Measurements from ENCODE around the gene SPRYD4.

- TF ChIP-seq POLR2AphosphoS5 (IDR thresholded peaks at IDR 0.05) (no peak), CTCF (IDR thresholded peaks at IDR 0.05) (no peak), EP300 (IDR thresholded peaks at IDR 0.05) (no peak), POLR2A (IDR thresholded peaks at IDR 0.05) (no peak)
These were observed 30.8 kb upstream of the SPRYD4 start for GRCh38 chr12:56437430-56438176.
